ENCODE data around the gene KCNJ8.

- TF ChIP-seq CTCF (IDR thresholded peaks at IDR 0.05) (no peak), POLR2A (IDR thresholded peaks at IDR 0.05) (no peak)
These were observed 771 bp upstream of the KCNJ8 start for GRCh38 chr12:21775133-21775820.
